ENCODE data around the gene CTSZ.
"Not testable (repeated sequence)": the region's sequence is repeated elsewhere in the genome, so short reads cannot be mapped to it uniquely, and the experiment has no call there.

The CTSZ gene

GRCh38 chr20:58978351-58979190, 28.5 kb downstream of the CTSZ start:
- no peak for DNase-seq

- no peak for DNase-seq
Measured at GRCh38 chr20:58976061-58976730, 30.9 kb downstream of the CTSZ start.

GRCh38 chr20:58975353-58975752, 31.7 kb downstream of the CTSZ start:
- no peak for DNase-seq

- DNase-seq = no peak
Measured at GRCh38 chr20:58973866-58974265, 33.2 kb downstream of the CTSZ start.

GRCh38 chr20:58973179-58973578, 33.9 kb downstream of the CTSZ start:
- DNase-seq = no peak

GRCh38 chr20:58971429-58971828, 35.6 kb downstream of the CTSZ start:
- DNase-seq = no peak

- no peak for DNase-seq
Measured at GRCh38 chr20:58970146-58970545, 36.9 kb downstream of the CTSZ start.

- no peak for DNase-seq
Measured at GRCh38 chr20:58969439-58969838, 37.6 kb downstream of the CTSZ start.

- no peak for DNase-seq
Measured at GRCh38 chr20:58967652-58968429, 39.2 kb downstream of the CTSZ start.

- DNase-seq = no peak
Measured at GRCh38 chr20:58965270-58966064, 41.6 kb downstream of the CTSZ start.

GRCh38 chr20:58963922-58964321, 43.1 kb downstream of the CTSZ start:
- DNase-seq = not testable (repeated sequence)

- no peak for DNase-seq
Measured at GRCh38 chr20:58963060-58963584, 43.9 kb downstream of the CTSZ start.

- DNase-seq = no peak
Measured at GRCh38 chr20:58959652-58960051, 47.4 kb downstream of the CTSZ start.

- DNase-seq = no peak
Measured at GRCh38 chr20:58956078-58956477, 51.0 kb downstream of the CTSZ start.

GRCh38 chr20:58953050-58953449, 54.0 kb downstream of the CTSZ start:
- no peak for DNase-seq

GRCh38 chr20:58950603-58951002, 56.5 kb downstream of the CTSZ start:
- no peak for DNase-seq

GRCh38 chr20:58947797-58948388, 59.2 kb downstream of the CTSZ start:
- DNase-seq = not testable (repeated sequence)

GRCh38 chr20:58945965-58946631, 61.0 kb downstream of the CTSZ start:
- DNase-seq = no peak
